GM18505 (cell line): ENCODE measurements around the gene GRAMD1B.

Experiments used
- ATAC-seq: cut with Tn5 transposase; IDR thresholded peaks from one replicate; pipeline ENCODE4 v1.9.1; 2021; ENCODE audit not compliant: unreplicated experiment
- POLR2A ChIP-seq: IDR thresholded peaks from 4 replicates; pipeline ENCODE4 v1.6.1; 2011; ENCODE audit warnings: borderline replicate concordance; ENCODE audit not compliant: insufficient read depth, insufficient read length; ENCODE audit errors: extremely low read depth

The GRAMD1B gene

GRCh38 chr11:123404676-123405075, 25.4 kb upstream of the GRAMD1B start:
- ATAC-seq = no peak
- TF ChIP-seq POLR2A = no peak

- no peak for ATAC-seq
- no peak for TF ChIP-seq POLR2A
Observed at GRCh38 chr11:123405123-123405592, 24.9 kb upstream of the GRAMD1B start.

GRCh38 chr11:123406441-123407129, 23.5 kb upstream of the GRAMD1B start:
- ATAC-seq = no peak
- no peak for TF ChIP-seq POLR2A

- ATAC-seq = no peak
- TF ChIP-seq POLR2A = no peak
Observed at GRCh38 chr11:123407130-123407995, 22.7 kb upstream of the GRAMD1B start.

- no peak for ATAC-seq
- TF ChIP-seq POLR2A = no peak
Observed at GRCh38 chr11:123407996-123408597, 22.0 kb upstream of the GRAMD1B start.

GRCh38 chr11:123408619-123409455, 21.2 kb upstream of the GRAMD1B start:
- TF ChIP-seq POLR2A = no peak
- no peak for ATAC-seq

GRCh38 chr11:123409456-123410217, 20.4 kb upstream of the GRAMD1B start:
- TF ChIP-seq POLR2A = no peak
- ATAC-seq = no peak

- TF ChIP-seq POLR2A = no peak
- no peak for ATAC-seq
Observed at GRCh38 chr11:123410218-123410549, 19.9 kb upstream of the GRAMD1B start.

GRCh38 chr11:123413636-123414035, 16.4 kb upstream of the GRAMD1B start:
- no peak for ATAC-seq
- no peak for TF ChIP-seq POLR2A

GRCh38 chr11:123416566-123416965, 13.5 kb upstream of the GRAMD1B start:
- TF ChIP-seq POLR2A = no peak
- no peak for ATAC-seq

- ATAC-seq = no peak
- TF ChIP-seq POLR2A = no peak
Observed at GRCh38 chr11:123418351-123419114, 11.5 kb upstream of the GRAMD1B start.
